Thoracic aorta (tissue), 2 donors: ENCODE measurements around the gene NEUROG2. TPM values are rescaled to one million over a fixed set of nuclear protein-coding genes. Genes with fewer than 3 reads are reported as not detected.
"Not testable (repeated sequence)": the region's sequence is repeated elsewhere in the genome, so short reads cannot be mapped to it uniquely, and the experiment has no call there.

Source experiments
- ATAC-seq: fragments of 150-250 bp; one replicate; pipeline ENCODE4 v1.8.0; 2017; ENCODE audit warnings: low read depth; ENCODE audit not compliant: insufficient number of reproducible peaks, low FRiP score
- DNase-seq: peaks from one replicate; pipeline ENCODE4 v3.0.0-alpha.2; 2020; ENCODE audit warnings: low spot score
- H3K27ac ChIP-seq, 2 donors: fragments of 200-600 bp; sonication (generic); 1 replicate in 1 of 2; 2 replicates in 1 of 2; pipeline ENCODE4 v1.5.1; 2016; ENCODE audit warnings: mild to moderate bottlenecking in 2 of 2, moderate library complexity in 2 of 2
- H3K27me3 ChIP-seq: fragments of 200-600 bp; sonication (generic); replicated peaks from 2 replicates; pipeline ENCODE4 v1.6.0; 2016; ENCODE audit warnings: mild to moderate bottlenecking; ENCODE audit not compliant: insufficient read depth
- H3K36me3 ChIP-seq: fragments of 200-600 bp; sonication (generic); one replicate; pipeline ENCODE4 v1.5.1; 2016
- H3K4me1 ChIP-seq, 2 donors: fragments of 200-600 bp; sonication (generic); 1 replicate in 1 of 2; 2 replicates in 1 of 2; pipeline versions ENCODE4 v1.5.1 to v1.6.0; 2016; ENCODE audit warnings: low read depth in 2 of 2, mild to moderate bottlenecking in 1 of 2; ENCODE audit not compliant: control insufficient read depth in 1 of 2
- H3K4me3 ChIP-seq: fragments of 200-600 bp; sonication (generic); 2 replicates; pipeline ENCODE4 v1.5.1; 2016; ENCODE audit warnings: mild to moderate bottlenecking
- H3K9me3 ChIP-seq: fragments of 200-600 bp; sonication (generic); 2 replicates; pipeline ENCODE4 v1.5.1; 2016
- CTCF ChIP-seq: fragments of 200-600 bp; sonication (generic); IDR thresholded peaks from one replicate; pipeline ENCODE4 v1.5.1; 2019; ENCODE audit warnings: antibody characterized with exemption
- total RNA-seq, 2 donors: library from RNA; depleted of rRNA; stranded (reverse); fragments of >200 nt; gene quantifications; one replicate each; pipeline versions ENCODE4 v1.1.0 to v1.2.3, GENCODE V29; 2016

The NEUROG2 gene
- total RNA-seq, 2 donors from 2014 or later, result not detected

- Histone ChIP-seq H3K4me1 (peaks cover 8 to 9% of the 10 kb centered on the region in 2 donors), H3K9me3 (no peaks in the 10 kb centered on the region), H3K4me3 (no peak overlapping the region), H3K27me3 (peaks cover 23% of the 10 kb centered on the region), H3K36me3 (no peaks in the 10 kb centered on the region), H3K27ac (no peak overlapping the region)
- no peak for TF ChIP-seq CTCF
- no peak for DNase-seq
- no peak for ATAC-seq
Observed at GRCh38 chr4:112526061-112526460, 10.1 kb upstream of the NEUROG2 start.

- Histone ChIP-seq H3K4me1 (peaks cover 8 to 9% of the 10 kb centered on the region in 2 donors), H3K36me3 (no peaks in the 10 kb centered on the region), H3K9me3 (no peaks in the 10 kb centered on the region), H3K27me3 (peaks cover 38% of the 10 kb centered on the region), H3K27ac (no peak overlapping the region), H3K4me3 (peak overlapping the region; percentile 66)
- peak; percentile 33 for TF ChIP-seq CTCF
- DNase-seq (no peak), ATAC-seq (no peak)
Observed at GRCh38 chr4:112523764-112524505, 8.0 kb upstream of the NEUROG2 start.

- ATAC-seq (no peak), DNase-seq (no peak)
- Histone ChIP-seq H3K27me3 (peaks cover 38% of the 10 kb centered on the region), H3K36me3 (no peaks in the 10 kb centered on the region), H3K4me3 (peak overlapping the region; percentile 66), H3K9me3 (no peaks in the 10 kb centered on the region), H3K27ac (no peak overlapping the region), H3K4me1 (peaks cover 8 to 9% of the 10 kb centered on the region in 2 donors)
- no peak for TF ChIP-seq CTCF
Observed at GRCh38 chr4:112523008-112523721, 7.2 kb upstream of the NEUROG2 start.

GRCh38 chr4:112522431-112522830 is 6.5 kb upstream of the NEUROG2 start:
- not testable (repeated sequence) for H3K27ac ChIP-seq, H3K4me3 ChIP-seq, H3K9me3 ChIP-seq, H3K36me3 ChIP-seq, ATAC-seq, H3K4me1 ChIP-seq, DNase-seq
- peaks cover 38% of the 10 kb centered on the region for H3K27me3 ChIP-seq

GRCh38 chr4:112521123-112522023 is 5.4 kb upstream of the NEUROG2 start:
- Histone ChIP-seq H3K27me3 (peaks cover 38% of the 10 kb centered on the region), H3K36me3 (no peaks in the 10 kb centered on the region), H3K4me3 (no peak overlapping the region), H3K9me3 (no peaks in the 10 kb centered on the region), H3K4me1 (peaks cover 16 to 20% of the 10 kb centered on the region in 2 donors), H3K27ac (peak overlapping the region in 1 of 2 donors; percentile 3)
- ATAC-seq, result no peak
- TF ChIP-seq CTCF, result no peak
- DNase-seq, result no peak
